H1 (cell line): ENCODE measurements around the gene TMEM176B. TPM values are rescaled to one million over a fixed set of nuclear protein-coding genes. Genes with fewer than 3 reads are reported as not detected.

Experiments
- BCL11A ChIP-seq, 2 experiments: IDR thresholded peaks; one replicate each; pipeline ENCODE4 v1.6.1; 2011; ENCODE audit warnings: low read depth in 2 of 2, low read length in 2 of 2, mild to moderate bottlenecking in 2 of 2
- CTCF ChIP-seq, 3 experiments: IDR thresholded peaks; 1 replicate in 2 of 3; 2 replicates in 1 of 3; pipeline versions ENCODE4 v1.5.1 to v1.6.1; 2011; ENCODE audit warnings: low read length in 3 of 3, mild to moderate bottlenecking in 3 of 3, inconsistent platforms in 2 of 3, low read depth in 1 of 3, moderate library complexity in 1 of 3; ENCODE audit not compliant: insufficient read depth in 1 of 3; ENCODE audit errors: control extremely low read depth in 1 of 3
- KDM5A ChIP-seq: fragments of 200-600 bp; IDR thresholded peaks from 2 replicates; pipeline ENCODE4 v1.7.1; 2012; ENCODE audit warnings: mild to moderate bottlenecking, low read length, inconsistent platforms, mixed read lengths
- MAX ChIP-seq: IDR thresholded peaks from 2 replicates; pipeline ENCODE4 v1.6.1; 2012; ENCODE audit warnings: inconsistent platforms
- NANOG ChIP-seq: IDR thresholded peaks from 2 replicates; pipeline ENCODE4 v1.6.1; 2011; ENCODE audit warnings: low read length, low read depth, mild to moderate bottlenecking, inconsistent platforms; ENCODE audit not compliant: insufficient read depth, poor library complexity, severe bottlenecking
- SUZ12 ChIP-seq: fragments of 200-600 bp; sonication (generic); IDR thresholded peaks from 2 replicates; pipeline ENCODE4 v1.6.1; 2012; ENCODE audit warnings: mild to moderate bottlenecking, inconsistent platforms, low read length, moderate library complexity, mixed read lengths
- polyA plus RNA-seq, 7 experiments: library from polyadenylated mRNA; depleted of rRNA in 3 of 7; stranded (reverse) in 5 of 7; unstranded in 2 of 7; fragments of >200 nt in 5 of 7; fragments of 200-250 nt in 2 of 7; gene quantifications; 1 replicate in 5 of 7; 2 replicates in 1 of 7; 4 replicates in 1 of 7; pipeline versions ENCODE4 v1.2.1 to v1.2.3, GENCODE V29; 2011 to 2013; ENCODE audit warnings: missing spikeins in 2 of 7, mixed read lengths in 2 of 7
- total RNA-seq: library from RNA; stranded (reverse); fragmentation: NEBNext Ultra II Directional; extraction: Animal tissue kit (Norgen Biotek cat#: 25700); gene quantifications from 2 replicates; pipeline ENCODE4 v1.2.1, GENCODE V29; 2021

TMEM176B gene
- total and polyA plus RNA-seq, 2 of the 8 experiments (the other 6 are each of a cell fraction or from before 2014, with no cell fraction given): 1.2 to 2.1 TPM

GRCh38 chr7:150748376-150748775 lies 51.8 kb downstream of the TMEM176B start (continued):
- TF ChIP-seq CTCF (IDR thresholded peaks at IDR 0.05; ENCODE audit: control extremely low read depth in 1 of 3, insufficient read depth in 1 of 3, low read depth in 1 of 3, low read length in 3 of 3) (no peak), BCL11A (IDR thresholded peaks at IDR 0.05; ENCODE audit: low read depth in 2 of 2, low read length in 2 of 2) (no peak), SUZ12 (no peak), NANOG (no peak), MAX (no peak), KDM5A (no peak)
